Fibroblast of the aortic adventitia (primary cell): ENCODE results near the gene SF3A2. TPM values are rescaled to one million over a fixed set of nuclear protein-coding genes. Genes with fewer than 3 reads are reported as not detected.
"Not testable (repeated sequence)": the region's sequence is repeated elsewhere in the genome, so short reads cannot be mapped to it uniquely, and the experiment has no call there.

Source experiments
- DNase-seq: peaks from one replicate; pipeline ENCODE4 v3.0.0-alpha.2; 2010; ENCODE audit warnings: low read depth
- H3K4me3 ChIP-seq: 2 replicates; pipeline ENCODE4 v1.5.1; 2011; ENCODE audit warnings: low read depth, mild to moderate bottlenecking, control low read depth, low read length, moderate library complexity
- CTCF ChIP-seq: IDR thresholded peaks from 2 replicates; pipeline ENCODE4 v1.5.1; 2011; ENCODE audit warnings: mild to moderate bottlenecking, low read length, control low read depth, inconsistent platforms; ENCODE audit not compliant: insufficient read depth
- total RNA-seq: library from RNA; depleted of rRNA; stranded (reverse); fragments of >200 nt; gene quantifications from 2 replicates; pipeline ENCODE4 v1.2.3, GENCODE V29; 2012; ENCODE audit warnings: low replicate concordance

Gene SF3A2
- total RNA-seq, 1 donor: 29.6 TPM

- no peak for DNase-seq
- no peak for TF ChIP-seq CTCF
Measured at GRCh38 chr19:2275588-2276428, 39.2 kb downstream of the SF3A2 start.

GRCh38 chr19:2276429-2276986 lies 39.9 kb downstream of the SF3A2 start:
- TF ChIP-seq CTCF: no peak
- H3K4me3 ChIP-seq: no peak overlapping the region
- no peak for DNase-seq

More at GRCh38 chr19:2275588-2276428, 39.2 kb downstream of the SF3A2 start:
- H3K4me3 ChIP-seq: no peak overlapping the region

GRCh38 chr19:2277138-2277537 lies 40.5 kb downstream of the SF3A2 start:
- H3K4me3 ChIP-seq: no peak overlapping the region
- no peak for DNase-seq
- no peak for TF ChIP-seq CTCF

- no peak overlapping the region for H3K4me3 ChIP-seq
- no peak for TF ChIP-seq CTCF
- DNase-seq: no peak
Measured at GRCh38 chr19:2278459-2279158, 42.0 kb downstream of the SF3A2 start.

GRCh38 chr19:2280633-2281264 lies 44.1 kb downstream of the SF3A2 start:
- TF ChIP-seq CTCF: no peak
- no peak overlapping the region for H3K4me3 ChIP-seq
- DNase-seq: no peak

GRCh38 chr19:2281265-2282061 lies 44.8 kb downstream of the SF3A2 start:
- DNase-seq, H3K4me3 ChIP-seq: not testable (repeated sequence)
